HG03521 (cell line): ENCODE measurements around the gene EBF3.

Experiments
- ATAC-seq: cut with Tn5 transposase; IDR thresholded peaks from one replicate; pipeline ENCODE4 v1.9.1; 2021; ENCODE audit warnings: mild to moderate bottlenecking, moderate library complexity; ENCODE audit not compliant: unreplicated experiment

The EBF3 gene

GRCh38 chr10:129912986-129913695 is 50.9 kb downstream of the EBF3 start:
- ATAC-seq: no peak

DNA sequence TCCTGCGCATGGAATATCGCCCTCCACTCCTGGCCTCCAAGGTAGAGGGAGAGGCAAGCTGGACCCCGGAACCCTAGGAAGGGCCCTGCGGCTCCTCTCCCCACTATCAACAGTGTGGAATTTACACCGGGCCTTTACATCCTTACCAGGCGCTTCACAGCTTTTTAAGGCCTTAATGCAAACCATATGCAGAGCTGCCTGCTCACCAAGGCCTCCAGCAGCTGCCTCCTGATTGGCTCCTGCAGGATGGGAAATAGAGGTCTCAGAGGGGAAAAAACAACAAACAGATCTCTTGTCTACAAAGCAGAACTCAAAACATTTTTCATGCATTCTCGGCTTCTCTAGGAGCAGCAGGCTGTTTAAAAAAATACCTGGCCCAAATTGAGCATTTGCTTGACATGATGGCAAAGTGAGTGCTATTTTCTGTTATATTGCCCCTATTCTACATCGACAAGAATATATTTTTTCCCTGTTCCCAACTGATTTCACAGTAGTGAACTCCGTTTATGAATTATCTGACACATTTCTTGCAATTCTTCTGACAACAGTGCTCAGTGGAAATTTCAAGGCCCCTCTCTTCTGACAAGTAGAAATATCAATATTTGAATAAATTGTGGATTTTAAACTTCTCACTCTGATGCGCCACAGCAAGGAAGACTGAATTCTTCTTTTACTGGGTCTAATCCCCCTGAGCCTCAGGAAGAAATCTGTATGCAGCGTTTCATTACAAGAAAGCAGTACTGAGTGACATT is 51.7 kb downstream of the EBF3 start:
- ATAC-seq: no peak

DNA sequence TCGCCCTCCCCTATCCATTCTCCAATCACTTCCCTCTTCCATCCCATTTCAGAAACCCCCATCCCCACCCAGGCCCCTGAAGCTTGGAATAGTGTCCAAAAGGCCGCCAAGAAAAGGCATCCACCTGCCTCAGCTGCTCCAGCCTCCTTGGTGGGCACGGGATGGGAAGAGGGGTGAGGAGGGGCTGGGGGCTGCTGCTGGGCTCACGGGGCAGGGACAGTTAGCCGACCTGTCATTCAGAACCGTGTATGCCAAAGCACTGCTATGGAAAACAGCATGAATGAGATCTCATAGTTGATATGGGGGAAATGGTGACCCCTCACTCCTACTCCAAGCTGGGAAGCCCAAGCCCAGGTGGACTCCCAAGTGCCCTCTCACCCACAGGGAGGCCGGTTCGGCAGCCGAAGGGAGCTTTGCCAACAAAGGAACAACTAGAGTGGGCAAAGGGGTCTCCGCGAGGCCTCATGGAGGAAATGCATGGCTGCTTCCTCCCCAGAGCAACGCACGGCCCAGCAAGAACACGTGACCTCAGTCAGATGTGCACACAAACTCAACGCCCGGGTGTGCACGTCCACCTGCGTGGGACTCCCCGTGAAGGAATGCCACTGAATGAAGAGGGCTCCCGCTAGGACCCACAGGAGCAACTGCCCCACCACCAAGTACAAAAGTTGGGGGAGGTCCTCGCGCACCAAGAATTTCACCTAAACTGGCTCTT is 52.5 kb downstream of the EBF3 start:
- no peak for ATAC-seq

DNA sequence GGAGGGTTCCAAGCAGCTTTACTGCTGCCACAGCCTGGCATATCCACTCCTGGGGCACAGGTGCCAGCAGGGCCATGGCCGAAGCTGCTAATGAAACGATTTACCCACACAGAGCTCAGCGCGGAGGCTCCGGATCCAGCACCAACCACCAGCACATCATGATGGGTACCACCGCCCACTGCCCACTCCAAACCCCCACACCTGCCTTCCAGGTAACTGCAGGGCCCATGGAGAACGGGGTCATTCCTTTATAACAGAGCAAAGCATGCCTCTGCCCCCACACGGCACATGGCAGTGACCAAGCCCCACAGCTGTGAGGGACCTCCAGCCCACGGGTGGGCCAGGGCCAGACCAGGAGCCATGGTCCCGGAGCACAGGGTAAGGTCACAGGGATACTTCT is 53.2 kb downstream of the EBF3 start:
- ATAC-seq: no peak

GRCh38 chr10:129909531-129910256 is 54.4 kb downstream of the EBF3 start:
- ATAC-seq: no peak

DNA sequence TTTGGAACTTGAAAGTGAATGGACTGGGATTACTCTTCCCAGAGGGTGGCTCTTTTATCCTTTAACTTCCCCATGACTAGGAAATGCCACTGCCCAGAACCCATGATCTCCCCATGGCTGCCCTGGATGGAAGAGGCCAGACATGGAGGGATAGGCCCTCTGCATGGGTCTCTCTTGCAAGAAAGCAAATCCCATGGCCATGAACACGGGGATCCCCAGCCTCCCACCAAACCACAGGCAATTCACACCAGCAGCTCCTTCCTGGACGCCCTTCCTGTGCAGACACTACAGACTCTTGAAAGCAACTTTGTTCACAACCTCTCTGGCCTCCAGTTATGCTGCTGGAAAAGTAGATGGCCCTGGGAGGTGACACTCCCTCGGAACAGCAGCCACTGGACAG is 55.0 kb downstream of the EBF3 start:
- no peak for ATAC-seq

GRCh38 chr10:129908406-129908805 is 55.7 kb downstream of the EBF3 start:
- ATAC-seq: no peak

GRCh38 chr10:129905553-129905952 is 58.5 kb downstream of the EBF3 start:
- no peak for ATAC-seq

DNA sequence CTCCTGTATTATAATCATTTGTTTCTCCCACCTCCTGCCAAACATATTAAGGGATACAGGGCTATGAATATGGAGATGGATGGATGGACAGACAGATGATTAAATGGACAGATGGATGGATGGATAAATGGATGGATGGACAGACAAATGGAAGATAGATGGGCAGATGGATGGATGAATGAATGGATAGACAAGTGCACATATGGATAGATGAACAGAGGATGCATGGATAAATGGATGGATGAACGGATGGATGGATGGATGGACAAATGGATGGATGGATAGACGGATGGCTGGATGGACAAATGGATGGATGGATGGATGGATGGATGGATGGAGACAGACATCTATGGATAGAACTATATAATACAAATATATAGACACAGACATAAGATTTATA is 59.8 kb downstream of the EBF3 start:
- no peak for ATAC-seq

DNA sequence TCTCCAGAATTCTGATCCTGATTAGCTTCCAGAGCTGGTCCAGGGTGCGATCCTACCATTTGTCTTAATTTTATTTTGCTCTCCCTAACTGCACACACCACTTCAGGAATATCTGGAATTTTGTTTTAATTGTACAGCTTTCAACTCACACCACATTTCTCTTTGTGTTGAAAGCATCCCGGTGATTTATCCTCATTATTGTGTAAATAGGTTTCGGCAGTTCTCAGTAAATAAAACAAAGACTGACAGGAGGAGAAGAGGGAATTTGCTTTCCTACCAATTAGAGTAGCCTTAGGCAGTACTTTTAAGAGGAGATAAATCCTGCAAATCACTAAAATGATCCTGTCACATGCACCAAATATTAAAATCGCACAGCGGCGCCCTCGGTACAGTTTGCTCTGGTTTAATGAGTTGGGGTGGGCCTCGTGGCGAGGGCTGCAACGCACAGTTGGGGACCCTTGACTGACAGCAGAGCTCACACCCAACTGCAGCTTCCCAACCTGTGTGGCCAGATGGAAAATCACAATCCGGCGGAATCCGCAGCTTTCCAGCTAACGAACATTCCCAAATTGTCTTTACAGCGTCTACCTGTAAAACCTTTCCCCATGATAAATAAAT is 62.6 kb downstream of the EBF3 start:
- no peak for ATAC-seq

- no peak for ATAC-seq
Measured at GRCh38 chr10:129900825-129901224, 63.2 kb downstream of the EBF3 start.

- no peak for ATAC-seq
Measured at GRCh38 chr10:129899276-129900130, 64.6 kb downstream of the EBF3 start.

- no peak for ATAC-seq
Measured at GRCh38 chr10:129898706-129899268, 65.3 kb downstream of the EBF3 start.

- ATAC-seq: no peak
Measured at GRCh38 chr10:129897871-129898626, 66.0 kb downstream of the EBF3 start.

DNA sequence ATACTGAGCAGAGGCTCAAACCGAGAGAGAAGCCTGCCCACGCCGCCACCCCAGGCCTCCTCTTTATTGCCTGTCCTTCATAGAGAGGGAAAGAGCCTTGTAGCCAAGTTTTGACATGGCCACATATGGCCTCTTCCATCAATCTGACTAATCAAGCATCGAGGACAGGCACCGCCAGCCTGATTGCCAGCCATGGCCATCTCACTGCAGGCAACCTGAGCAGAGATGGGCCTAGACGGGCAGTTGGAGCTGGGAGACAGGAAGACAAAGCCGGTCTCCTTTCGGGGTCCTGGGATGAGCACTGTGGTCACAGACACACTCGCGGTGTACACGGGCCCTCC is 67.2 kb downstream of the EBF3 start:
- no peak for ATAC-seq

DNA sequence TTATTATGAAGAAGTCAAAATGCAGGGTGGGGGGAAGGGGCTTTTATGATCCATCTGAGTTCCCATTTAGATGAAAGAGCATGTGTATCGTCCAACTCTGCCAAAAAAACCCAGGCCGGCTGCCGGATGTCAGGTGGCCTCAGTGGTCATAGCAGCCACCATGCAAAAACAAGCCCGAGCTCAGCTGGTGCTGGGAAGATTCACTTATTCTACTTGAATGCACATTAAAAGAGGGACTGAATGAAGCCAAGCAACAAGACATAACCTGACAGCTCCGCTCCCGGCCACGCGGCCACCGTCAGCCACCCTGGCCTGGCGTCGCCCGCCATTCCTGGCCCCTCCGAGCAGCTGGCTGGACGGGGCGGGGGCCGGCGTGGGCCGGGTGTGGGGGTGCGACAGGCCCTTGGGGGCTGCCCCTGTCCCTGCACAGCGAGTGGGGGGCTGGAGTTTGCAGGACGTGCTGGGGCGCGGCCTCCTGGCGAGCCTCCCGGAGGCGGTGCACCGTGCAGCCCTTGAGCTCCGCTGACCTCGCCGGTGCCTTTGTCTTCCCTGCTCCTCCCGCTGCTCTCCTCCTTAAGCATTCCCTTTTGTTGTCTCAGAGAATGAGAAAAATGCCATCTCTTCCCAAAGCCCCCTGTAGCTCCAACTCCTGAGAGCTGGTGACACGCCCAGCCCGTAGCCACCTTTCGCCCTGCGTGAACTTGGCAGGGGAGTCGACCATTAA is 67.8 kb downstream of the EBF3 start:
- ATAC-seq: no peak

GRCh38 chr10:129895811-129896135 is 68.3 kb downstream of the EBF3 start:
- ATAC-seq: no peak

DNA sequence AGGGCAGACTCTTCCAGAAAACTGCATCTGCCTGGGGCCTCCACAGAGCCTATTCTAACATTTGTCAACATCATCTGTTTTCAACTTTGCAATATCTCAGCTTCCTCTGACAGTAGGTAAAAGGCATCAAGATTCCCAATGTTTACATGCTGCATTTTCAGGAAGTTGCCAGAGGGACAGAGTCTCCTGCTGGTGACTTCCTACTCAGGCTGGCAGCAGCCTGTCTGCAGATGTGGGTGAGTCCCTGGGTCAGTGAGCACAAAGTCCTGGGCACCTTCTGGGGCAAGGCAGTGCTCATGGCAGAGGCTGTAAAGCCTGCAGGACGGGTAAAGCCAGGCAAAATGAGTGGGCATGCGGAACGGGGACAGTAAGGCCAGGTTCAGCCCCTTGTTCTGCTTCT is 69.4 kb downstream of the EBF3 start:
- no peak for ATAC-seq
